GM18508 (cell line): ENCODE results near the gene FAM117A.
A peak's percentile ranks its signal among the peaks of the same experiment; 100 is the strongest.

Experiments used
- ATAC-seq: cut with Tn5 transposase; IDR thresholded peaks from one replicate; pipeline ENCODE4 v1.9.1; 2021; ENCODE audit warnings: moderate number of reproducible peaks; ENCODE audit not compliant: insufficient read depth, unreplicated experiment

The FAM117A gene

GRCh38 chr17:49715216-49715615, 48.7 kb downstream of the FAM117A start:
- ATAC-seq: no peak

- no peak for ATAC-seq
Measured at GRCh38 chr17:49708515-49709183, 55.3 kb downstream of the FAM117A start.

DNA sequence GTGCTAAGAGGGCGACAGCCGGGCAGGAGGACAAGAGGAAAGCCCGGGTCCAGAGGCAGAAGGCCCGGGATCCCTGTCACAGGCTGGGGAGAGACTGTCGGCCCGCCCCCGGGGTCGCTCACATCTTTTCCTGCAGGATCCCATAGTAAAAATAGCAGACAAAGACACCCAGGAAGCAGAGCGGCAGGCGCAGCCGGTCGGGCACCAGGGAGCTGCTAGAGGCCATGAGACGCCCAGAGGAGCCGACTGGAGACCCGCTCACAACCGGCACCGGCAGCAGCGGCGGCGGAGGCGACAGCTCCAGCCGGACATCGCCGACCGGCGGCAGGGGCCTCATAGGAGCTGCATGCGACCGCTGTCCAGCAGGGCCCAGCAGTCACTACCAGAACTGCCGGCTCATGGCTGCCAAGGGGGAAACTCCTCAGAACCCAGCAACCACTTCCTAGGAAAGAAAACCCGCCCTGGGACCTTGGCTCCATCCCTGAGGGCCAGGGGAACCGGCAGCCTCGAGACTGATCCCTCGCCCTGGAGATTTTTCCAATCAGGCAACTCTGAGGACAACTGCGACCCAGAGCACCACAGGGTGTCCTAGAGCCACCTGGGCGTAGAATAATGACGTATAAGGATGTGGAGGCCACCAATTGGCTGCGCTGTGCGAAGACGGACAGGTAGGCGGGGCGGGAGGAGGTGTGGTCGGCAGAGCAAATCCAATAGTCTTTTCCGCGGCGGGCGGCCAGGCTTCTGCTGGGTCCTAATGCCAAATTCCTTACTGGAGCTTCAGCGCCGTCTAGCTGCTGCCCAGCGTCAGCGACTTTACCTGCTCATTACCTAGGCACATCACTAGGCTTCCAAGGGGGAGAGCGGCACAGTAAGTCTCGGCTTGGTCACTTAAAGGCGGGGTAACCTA, 56.1 kb downstream of the FAM117A start, which contains the start of gene SLC35B1:
Gene SLC35B1, minus strand, starts transcription at position 357 of the 907 bp plus-strand sequence. Its CDS starts 131 bp downstream, at position 226.
- ATAC-seq: peak; percentile 81

GRCh38 chr17:49707246-49707607, 56.7 kb downstream of the FAM117A start:
- ATAC-seq: no peak

- no peak for ATAC-seq
Measured at GRCh38 chr17:49705254-49705653, 58.7 kb downstream of the FAM117A start.

DNA sequence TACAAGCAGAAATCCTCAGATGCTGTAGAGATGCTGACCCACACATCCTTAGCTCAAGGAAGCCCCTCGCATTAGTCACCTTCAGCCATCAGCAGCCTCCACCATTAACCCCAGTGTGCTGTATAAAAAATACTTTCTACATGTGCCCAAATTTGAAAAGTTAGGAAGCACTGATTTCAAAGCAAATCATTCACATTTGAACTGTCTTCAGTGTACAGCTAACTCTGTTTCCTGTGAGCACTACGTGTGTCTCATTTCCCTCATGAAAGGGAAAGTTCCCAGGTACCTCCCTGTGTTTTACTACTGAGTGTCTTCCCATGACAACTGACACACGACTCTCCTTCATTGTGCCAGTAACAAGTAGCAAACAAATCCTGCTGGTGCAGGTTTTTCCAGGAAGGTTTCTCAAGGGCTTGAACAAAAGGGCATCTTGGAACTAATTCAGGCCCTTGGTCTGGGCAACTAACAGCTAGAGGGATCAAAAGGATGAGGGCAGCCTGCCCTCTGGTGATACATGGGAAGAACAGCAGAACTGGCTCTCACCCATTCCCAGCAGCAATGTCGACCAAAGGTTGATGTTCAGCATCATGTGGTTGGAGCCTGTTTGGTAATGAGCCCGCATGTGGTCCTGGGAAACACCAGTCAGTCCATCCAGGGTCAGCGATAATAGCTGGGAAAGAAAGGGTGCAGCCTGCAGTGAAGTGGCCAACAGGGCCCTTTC, 60.2 kb downstream of the FAM117A start:
- no peak for ATAC-seq

DNA sequence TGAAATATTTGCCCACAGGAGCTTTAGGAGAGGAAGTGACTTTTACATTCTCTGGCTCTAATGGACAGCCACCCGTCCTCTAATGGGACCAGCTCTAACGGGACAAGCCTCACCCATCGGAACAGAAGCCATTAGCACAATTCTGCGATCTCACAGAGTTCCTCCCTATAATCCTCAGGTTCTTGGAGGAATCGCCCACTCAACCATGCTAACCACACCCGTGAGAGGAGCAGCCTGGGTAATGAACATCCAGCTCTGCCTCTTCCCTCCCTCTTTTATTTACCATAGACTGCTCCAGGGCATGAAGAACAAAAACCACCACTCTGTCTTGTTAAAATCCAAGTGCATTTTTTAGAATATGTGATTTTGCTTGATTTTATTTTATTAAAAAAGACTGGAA, 63.0 kb downstream of the FAM117A start:
- ATAC-seq: no peak

DNA sequence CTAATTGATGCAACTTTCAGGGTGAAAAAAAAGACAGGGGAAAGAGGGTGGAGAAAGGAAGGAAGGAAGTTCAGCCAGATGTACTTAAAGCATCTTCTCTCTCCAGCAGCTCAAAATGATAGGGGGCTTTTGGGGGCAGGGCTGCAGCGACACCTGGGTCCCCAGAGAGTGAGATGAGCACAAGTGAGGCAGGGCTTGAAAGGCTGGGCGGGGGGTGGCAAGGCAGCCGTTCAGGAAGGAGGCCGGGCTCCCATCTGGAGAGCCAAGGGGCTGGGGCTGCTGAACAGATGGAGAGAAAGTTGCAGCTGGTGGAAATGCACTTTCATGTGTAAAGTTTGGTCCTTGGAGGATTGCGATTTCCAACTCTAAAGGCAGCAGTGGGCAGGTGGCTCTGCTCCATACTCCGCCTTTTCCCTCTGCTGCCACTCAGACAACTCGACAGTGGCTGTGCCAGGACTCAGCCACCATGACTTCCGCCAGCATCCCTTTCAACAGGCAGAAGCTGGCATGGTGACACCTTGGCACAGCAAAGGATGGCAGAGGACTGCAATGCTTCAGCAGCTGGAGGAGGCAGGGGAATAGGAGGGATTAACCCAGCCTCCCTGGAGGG, 63.9 kb downstream of the FAM117A start:
- no peak for ATAC-seq

GRCh38 chr17:49698005-49698404, 65.9 kb downstream of the FAM117A start:
- no peak for ATAC-seq

DNA sequence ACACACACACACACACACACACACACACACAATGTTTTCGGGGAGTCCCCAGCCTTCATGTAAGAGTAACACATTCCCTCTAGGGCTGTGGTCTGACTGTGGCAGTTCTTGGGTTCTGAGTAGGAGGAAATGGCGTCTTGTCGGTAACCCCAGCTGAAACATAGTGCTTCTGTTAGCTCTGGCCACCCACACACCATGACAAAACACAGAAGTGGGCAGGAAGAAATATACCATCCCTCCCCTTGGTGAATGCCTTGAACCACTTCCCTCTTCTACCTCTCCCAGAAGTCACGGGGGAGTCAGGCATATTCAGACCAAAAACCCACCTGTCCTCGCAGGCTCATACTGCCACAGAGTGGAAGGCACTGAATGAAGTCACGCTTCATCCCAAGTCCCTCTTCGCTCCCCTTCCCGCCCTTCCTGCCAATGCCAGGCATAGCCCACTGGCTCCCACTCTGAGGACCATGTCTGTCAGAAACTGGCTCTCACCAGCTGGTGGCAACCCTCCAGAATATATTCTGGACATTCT, 67.6 kb downstream of the FAM117A start:
- ATAC-seq: no peak

DNA sequence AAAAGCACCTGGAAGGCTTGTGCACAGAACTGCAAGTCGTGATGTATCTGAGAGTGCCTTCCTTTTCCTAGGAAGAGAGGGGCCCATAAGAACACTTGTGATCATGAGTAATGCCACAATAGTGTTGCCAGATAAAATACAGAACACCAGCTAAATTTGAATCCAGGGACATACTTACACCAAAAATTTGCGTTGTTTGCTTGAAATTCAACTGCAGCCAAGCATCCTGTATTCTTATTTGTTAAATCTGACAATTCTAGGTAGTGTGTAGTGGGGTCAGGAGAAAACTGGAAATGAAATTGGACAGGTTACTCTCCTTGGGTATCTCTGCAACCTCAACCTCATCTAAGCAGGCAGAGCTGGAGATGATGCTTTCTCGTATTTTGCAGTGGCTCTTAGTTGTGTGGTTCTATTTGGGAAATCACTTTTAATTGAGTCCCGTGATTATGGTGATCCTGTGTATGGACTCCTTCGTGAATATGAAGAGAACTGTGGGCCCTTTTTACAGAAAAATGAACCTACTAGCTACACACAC, 68.2 kb downstream of the FAM117A start:
- ATAC-seq: no peak

- ATAC-seq: no peak
Measured at GRCh38 chr17:49694847-49695697, 68.9 kb downstream of the FAM117A start.

- no peak for ATAC-seq
Measured at GRCh38 chr17:49692751-49693150, 71.2 kb downstream of the FAM117A start.

DNA sequence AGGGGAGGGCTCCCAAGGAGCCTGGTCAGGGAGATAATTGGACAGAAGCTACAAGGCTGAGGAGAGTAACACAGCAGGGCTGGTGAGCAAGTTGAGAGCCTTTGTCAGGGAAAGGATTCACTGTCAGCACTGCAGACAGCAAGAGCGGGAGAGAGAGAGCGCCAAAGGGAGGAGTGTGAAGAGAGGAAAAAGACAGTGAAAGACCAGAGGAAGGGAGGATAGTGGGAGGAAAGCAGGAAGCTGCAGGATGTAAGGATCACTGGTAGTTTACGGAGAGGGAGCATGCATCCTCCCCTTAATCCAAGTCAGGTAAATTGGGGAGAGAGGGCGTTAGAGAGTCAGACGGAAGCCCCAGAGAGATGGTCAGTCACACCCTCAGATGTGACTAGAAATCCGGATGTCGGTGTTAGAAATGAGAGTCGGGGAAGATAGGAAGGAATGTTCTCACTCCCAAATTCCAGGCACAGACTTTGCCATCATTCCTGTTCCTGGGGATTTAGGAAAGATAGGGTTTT, 72.2 kb downstream of the FAM117A start:
- no peak for ATAC-seq

GRCh38 chr17:49691086-49691676, 72.8 kb downstream of the FAM117A start:
- no peak for ATAC-seq

DNA sequence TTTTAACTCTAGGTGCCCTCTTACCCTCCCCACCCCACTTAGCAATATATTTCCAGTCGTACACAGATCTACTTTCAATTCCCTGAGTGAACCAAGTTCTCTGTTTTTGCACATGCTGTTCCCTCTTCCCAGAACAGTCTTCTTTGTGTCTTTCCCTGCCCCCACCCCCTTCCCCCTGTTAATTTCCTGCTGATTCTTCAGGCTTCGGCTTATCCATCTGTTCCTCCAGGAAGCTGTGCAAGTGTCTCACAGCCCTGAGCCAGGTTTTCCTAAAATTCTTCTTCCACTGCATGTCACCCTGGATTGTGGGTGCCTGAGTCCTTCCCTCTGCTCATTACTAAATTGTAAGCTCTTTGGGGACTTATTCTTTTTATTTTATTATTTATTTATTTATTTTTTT, 73.7 kb downstream of the FAM117A start:
- ATAC-seq: no peak

DNA sequence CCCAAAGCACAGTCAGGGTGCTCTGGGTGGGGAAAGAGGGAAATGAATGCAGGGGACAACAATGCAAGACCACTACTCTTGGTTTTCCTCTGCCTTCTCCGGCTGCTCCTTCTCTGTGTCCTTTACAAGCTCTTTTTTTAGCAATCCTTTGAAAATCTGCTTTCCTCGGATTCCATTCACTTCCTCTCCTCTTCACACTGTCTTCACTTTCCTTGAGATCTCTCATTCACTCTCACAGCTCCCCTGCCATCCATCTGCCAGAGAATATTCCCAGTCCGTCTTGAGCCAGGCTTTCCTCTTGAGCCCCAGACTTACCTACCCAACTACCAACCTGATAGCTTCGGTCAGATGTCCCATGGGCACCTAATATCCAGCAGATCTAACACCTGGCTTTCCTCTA, 75.1 kb downstream of the FAM117A start:
- no peak for ATAC-seq

DNA sequence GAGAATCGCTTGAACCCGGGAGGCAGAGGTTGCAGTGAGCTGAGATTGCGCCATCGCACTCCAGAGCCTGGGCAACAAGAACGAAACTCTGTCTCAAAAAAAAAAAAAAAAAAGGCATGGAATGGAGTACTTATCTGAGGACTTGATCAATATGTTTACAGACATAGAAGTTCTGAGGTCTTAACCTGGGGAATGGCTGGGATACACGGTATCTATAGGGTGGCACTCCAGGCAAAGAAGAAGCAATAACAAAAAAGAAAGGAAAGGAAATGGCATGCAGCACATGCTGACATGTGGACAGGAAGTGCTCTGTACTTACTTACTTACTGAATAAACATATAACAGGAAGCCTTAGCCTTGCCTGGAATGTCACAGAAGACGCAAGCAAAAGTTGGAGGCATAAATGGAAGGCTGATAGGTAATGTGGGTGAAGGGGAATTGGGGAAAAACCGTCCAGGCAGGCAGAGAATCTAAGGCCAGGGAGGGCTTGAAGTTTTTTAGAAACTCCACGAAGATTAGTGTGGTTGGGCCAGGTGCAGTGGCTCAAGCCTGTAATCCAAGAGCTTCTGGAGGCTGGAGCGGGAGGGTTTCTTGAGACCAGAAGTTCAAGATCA, 75.9 kb downstream of the FAM117A start:
- no peak for ATAC-seq
